ENCODE measurements around the gene THY1. TPM values are rescaled to one million over a fixed set of nuclear protein-coding genes. Genes with fewer than 3 reads are reported as not detected.

The THY1 gene
- total RNA-seq, 1 donor from 2014 or later = 0.62 TPM

GRCh38 chr11:119402470-119402869 lies 20.5 kb downstream of the THY1 start:
- no peak overlapping the region for H3K27ac Mint-ChIP-seq
- H3K4me3 Mint-ChIP-seq (ENCODE audit: low read depth) = no peak overlapping the region
- peaks cover 2% of the 10 kb centered on the region for H3K4me1 Mint-ChIP-seq (ENCODE audit: low read depth)

GRCh38 chr11:119400860-119401259 lies 22.1 kb downstream of the THY1 start:
- peaks cover 2% of the 10 kb centered on the region for H3K4me1 Mint-ChIP-seq (ENCODE audit: low read depth)
- DNase-seq (ENCODE audit: low spot score, unreplicated experiment) = no peak
- no peak overlapping the region for H3K4me3 Mint-ChIP-seq (ENCODE audit: low read depth)
- H3K27ac Mint-ChIP-seq = no peak overlapping the region
- TF ChIP-seq, protein P1, sequence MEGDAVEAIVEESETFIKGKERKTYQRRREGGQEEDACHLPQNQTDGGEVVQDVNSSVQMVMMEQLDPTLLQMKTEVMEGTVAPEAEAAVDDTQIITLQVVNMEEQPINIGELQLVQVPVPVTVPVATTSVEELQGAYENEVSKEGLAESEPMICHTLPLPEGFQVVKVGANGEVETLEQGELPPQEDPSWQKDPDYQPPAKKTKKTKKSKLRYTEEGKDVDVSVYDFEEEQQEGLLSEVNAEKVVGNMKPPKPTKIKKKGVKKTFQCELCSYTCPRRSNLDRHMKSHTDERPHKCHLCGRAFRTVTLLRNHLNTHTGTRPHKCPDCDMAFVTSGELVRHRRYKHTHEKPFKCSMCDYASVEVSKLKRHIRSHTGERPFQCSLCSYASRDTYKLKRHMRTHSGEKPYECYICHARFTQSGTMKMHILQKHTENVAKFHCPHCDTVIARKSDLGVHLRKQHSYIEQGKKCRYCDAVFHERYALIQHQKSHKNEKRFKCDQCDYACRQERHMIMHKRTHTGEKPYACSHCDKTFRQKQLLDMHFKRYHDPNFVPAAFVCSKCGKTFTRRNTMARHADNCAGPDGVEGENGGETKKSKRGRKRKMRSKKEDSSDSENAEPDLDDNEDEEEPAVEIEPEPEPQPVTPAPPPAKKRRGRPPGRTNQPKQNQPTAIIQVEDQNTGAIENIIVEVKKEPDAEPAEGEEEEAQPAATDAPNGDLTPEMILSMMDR (IDR thresholded peaks at IDR 0.05; ENCODE audit: unreplicated experiment) = no peak
- H3K36me3 Mint-ChIP-seq (ENCODE audit: insufficient read depth) = no peaks in the 10 kb centered on the region
- H3K9me3 Mint-ChIP-seq (ENCODE audit: low read depth) = peaks cover 29% of the 10 kb centered on the region
- H3K27me3 Mint-ChIP-seq = no peaks in the 10 kb centered on the region

More at GRCh38 chr11:119402470-119402869, 20.5 kb downstream of the THY1 start:
- TF ChIP-seq, protein P1 (IDR thresholded peaks at IDR 0.05; ENCODE audit: unreplicated experiment) = no peak
- peaks cover 29% of the 10 kb centered on the region for H3K9me3 Mint-ChIP-seq (ENCODE audit: low read depth)
- H3K27me3 Mint-ChIP-seq = no peaks in the 10 kb centered on the region
- no peak for DNase-seq (ENCODE audit: low spot score, unreplicated experiment)
- no peaks in the 10 kb centered on the region for H3K36me3 Mint-ChIP-seq (ENCODE audit: insufficient read depth)

DNA sequence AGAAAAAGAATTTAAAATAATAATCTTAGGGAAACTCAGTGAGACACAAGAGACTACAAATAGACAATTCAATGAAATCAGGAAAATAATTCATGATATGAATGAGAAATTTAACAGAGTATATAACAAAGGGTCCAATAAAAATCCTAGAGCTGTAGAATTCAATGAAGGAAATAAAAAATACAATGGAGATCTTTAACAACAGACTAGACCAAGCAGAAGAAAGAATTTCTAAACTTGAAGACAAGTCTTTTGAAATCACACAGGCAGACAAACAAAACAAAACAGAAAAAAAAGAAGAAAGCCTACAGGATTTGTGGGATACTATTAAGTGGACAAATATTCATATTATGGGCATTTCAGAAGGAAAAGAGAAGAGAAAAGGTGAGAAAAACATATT lies 25.2 kb downstream of the THY1 start:
- Mint-ChIP-seq H3K9me3 (ENCODE audit: low read depth) (peaks cover 29% of the 10 kb centered on the region), H3K4me3 (ENCODE audit: low read depth) (no peak overlapping the region), H3K27me3 (peaks cover 5% of the 10 kb centered on the region), H3K4me1 (ENCODE audit: low read depth) (no peaks in the 10 kb centered on the region), H3K36me3 (ENCODE audit: insufficient read depth) (no peaks in the 10 kb centered on the region), H3K27ac (no peak overlapping the region)
- TF ChIP-seq, protein P1 (IDR thresholded peaks at IDR 0.05; ENCODE audit: unreplicated experiment) = no peak
- no peak for DNase-seq (ENCODE audit: low spot score, unreplicated experiment)

- Mint-ChIP-seq H3K27me3 (peaks cover 5% of the 10 kb centered on the region), H3K27ac (no peak overlapping the region), H3K9me3 (ENCODE audit: low read depth) (peaks cover 29% of the 10 kb centered on the region), H3K36me3 (ENCODE audit: insufficient read depth) (no peaks in the 10 kb centered on the region), H3K4me1 (ENCODE audit: low read depth) (no peaks in the 10 kb centered on the region), H3K4me3 (ENCODE audit: low read depth) (no peak overlapping the region)
- TF ChIP-seq, protein P1 (IDR thresholded peaks at IDR 0.05; ENCODE audit: unreplicated experiment) = no peak
- no peak for DNase-seq (ENCODE audit: low spot score, unreplicated experiment)
Measured at GRCh38 chr11:119396835-119397234, 26.1 kb downstream of the THY1 start.

GRCh38 chr11:119391275-119391674 lies 31.7 kb downstream of the THY1 start:
- no peak overlapping the region for H3K4me3 Mint-ChIP-seq (ENCODE audit: low read depth)
- H3K27me3 Mint-ChIP-seq = peaks cover 5% of the 10 kb centered on the region
- H3K27ac Mint-ChIP-seq = no peak overlapping the region
- DNase-seq (ENCODE audit: low spot score, unreplicated experiment) = no peak
- H3K9me3 Mint-ChIP-seq (ENCODE audit: low read depth) = no peaks in the 10 kb centered on the region
- TF ChIP-seq, protein P1 (IDR thresholded peaks at IDR 0.05; ENCODE audit: unreplicated experiment) = no peak
- no peaks in the 10 kb centered on the region for H3K4me1 Mint-ChIP-seq (ENCODE audit: low read depth)
- H3K36me3 Mint-ChIP-seq (ENCODE audit: insufficient read depth) = no peaks in the 10 kb centered on the region
